ENCODE data around the gene COG5. TPM values are rescaled to one million over a fixed set of nuclear protein-coding genes. Genes with fewer than 3 reads are reported as not detected.

Gene COG5
- total RNA-seq, 1 donor from 2014 or later, result 36.3 TPM

- TF ChIP-seq CTCF (IDR thresholded peaks at IDR 0.05; ENCODE audit: insufficient read depth, low read length, severe bottlenecking), result no peak
- H3K36me3 ChIP-seq (ENCODE audit: control insufficient read depth, insufficient read depth, low read length), result no peaks in the 10 kb centered on the region
- no peak overlapping the region for H3K4me3 ChIP-seq (ENCODE audit: low read depth, low read length)
- peaks cover 2% of the 10 kb centered on the region for H3K27me3 ChIP-seq (ENCODE audit: control insufficient read depth, insufficient read depth, low read length)
- DNase-seq (ENCODE audit: low read depth) (peak; percentile 79), FAIRE-seq (no peak)
These were observed 411.7 kb downstream of the COG5 start for GRCh38 chr7:107152011-107152410.

Other genes starting within 250 kb of the COG5 start
- gene GPR22, start 93.9 kb downstream of the COG5 start, total RNA-seq, result under 0.01 TPM in 1 of 2 replicates, not detected in the other
- gene DUS4L, start 51 bp upstream of the COG5 start, total RNA-seq, result 9.2 and 9.7 TPM in 2 replicates
- 25.0 and 30.6 TPM in 2 replicates for gene BCAP29, start 16.3 kb upstream of the COG5 start, total RNA-seq
- gene SLC26A4, start 96.9 kb upstream of the COG5 start, total RNA-seq, result 0.53 and 1.3 TPM in 2 replicates
- 9.0 and 12.3 TPM in 2 replicates for gene CBLL1, start 180.2 kb upstream of the COG5 start, total RNA-seq
- gene SLC26A3, start 239.3 kb upstream of the COG5 start, total RNA-seq, result not detected in 2 replicates

Data from bronchial epithelial cell (primary cell).